Naive B cell (primary cell): ENCODE measurements around the gene TACC2. TPM values are rescaled to one million over a fixed set of nuclear protein-coding genes. Genes with fewer than 3 reads are reported as not detected.

Experiments used
- ATAC-seq, 2 donors: fragments of 150-1000 bp; cut with Tn5 transposase; 2 replicates each; pipeline ENCODE4 v1.10.0; 2021; ENCODE audit warnings: low read depth in 2 of 2, mild to moderate bottlenecking in 2 of 2, moderate library complexity in 2 of 2
- DNase-seq: peaks from one replicate; pipeline ENCODE4 v3.0.0; 2022
- H3K27ac Mint-ChIP-seq, 6 donors: one replicate each; pipeline ENCODE4 v1.8.0; 2020 to 2022; ENCODE audit warnings: mild to moderate bottlenecking in 6 of 6, mixed read lengths in 6 of 6, moderate library complexity in 5 of 6, inconsistent platforms in 2 of 6
- H3K27me3 Mint-ChIP-seq, 3 donors: one replicate each; pipeline ENCODE4 v1.8.0; 2021 to 2022; ENCODE audit warnings: mixed read lengths in 3 of 3, mild to moderate bottlenecking in 1 of 3
- H3K36me3 Mint-ChIP-seq, 2 donors: one replicate each; pipeline ENCODE4 v1.8.0; 2020 to 2022; ENCODE audit warnings: mixed read lengths in 2 of 2, inconsistent platforms in 1 of 2, mild to moderate bottlenecking in 1 of 2
- H3K4me1 Mint-ChIP-seq, 3 donors: one replicate each; pipeline ENCODE4 v1.8.0; 2020 to 2022; ENCODE audit warnings: mixed read lengths in 3 of 3, inconsistent platforms in 1 of 3, mild to moderate bottlenecking in 1 of 3, moderate library complexity in 1 of 3
- H3K4me3 Mint-ChIP-seq, 8 donors: one replicate each; pipeline ENCODE4 v1.8.0; 2020 to 2022; ENCODE audit warnings: mild to moderate bottlenecking in 8 of 8, mixed read lengths in 8 of 8, moderate library complexity in 8 of 8, inconsistent platforms in 2 of 8
- H3K9me3 Mint-ChIP-seq, 7 donors: one replicate each; pipeline ENCODE4 v1.8.0; 2020 to 2022; ENCODE audit warnings: mixed read lengths in 7 of 7, mild to moderate bottlenecking in 5 of 7, inconsistent platforms in 2 of 7, moderate library complexity in 1 of 7
- polyA plus RNA-seq, 6 donors: library from polyadenylated mRNA; unstranded; fragments of 300-500 nt; fragmentation: Illumina TruSeq; gene quantifications; one replicate each; pipeline ENCODE4 v1.2.3, GENCODE V29; 2021; ENCODE audit warnings: low read depth in 6 of 6

TACC2 gene
- polyA plus RNA-seq, 6 donors from 2014 or later = not detected

DNA sequence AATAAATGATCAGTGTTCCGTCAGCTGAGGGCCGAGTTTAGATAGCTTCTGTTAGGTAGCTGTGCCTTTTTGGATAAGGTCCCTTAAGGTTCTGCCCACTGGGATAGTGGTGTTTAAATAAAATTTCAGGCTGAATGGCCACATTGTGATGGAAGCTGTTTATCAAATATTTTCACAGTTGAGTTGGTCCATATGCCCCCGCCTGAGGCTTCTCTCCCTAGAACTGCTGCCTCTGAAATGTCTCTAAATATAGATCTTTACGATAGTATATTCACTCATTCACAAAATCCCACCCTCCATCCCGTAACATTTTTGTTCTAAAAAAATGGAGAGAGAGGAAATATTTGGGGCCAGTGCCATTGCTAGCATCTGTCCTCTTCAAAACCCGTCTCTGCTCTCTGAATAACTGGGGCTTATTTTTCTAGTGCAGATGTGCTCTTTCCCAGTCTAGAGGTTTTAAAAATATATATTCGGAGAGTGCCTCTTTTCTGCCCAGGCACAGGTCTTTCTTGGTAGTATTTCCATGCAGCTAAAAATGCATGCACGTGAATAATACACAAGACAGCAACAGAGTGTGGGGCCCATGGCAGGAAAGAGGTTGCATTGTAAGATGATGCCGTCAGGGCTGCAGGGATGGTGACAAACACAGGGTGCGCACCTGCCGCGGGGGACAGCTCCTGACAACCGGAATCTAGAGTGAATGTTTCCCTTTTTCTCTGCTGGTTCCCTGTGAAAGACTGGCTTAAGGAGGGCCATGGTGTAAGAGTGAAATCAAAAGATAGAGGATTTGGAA lies 176.7 kb downstream of the TACC2 start:
- Mint-ChIP-seq H3K4me3 (no peak overlapping the region), H3K27ac (no peak overlapping the region)
- ATAC-seq = no peak

DNA sequence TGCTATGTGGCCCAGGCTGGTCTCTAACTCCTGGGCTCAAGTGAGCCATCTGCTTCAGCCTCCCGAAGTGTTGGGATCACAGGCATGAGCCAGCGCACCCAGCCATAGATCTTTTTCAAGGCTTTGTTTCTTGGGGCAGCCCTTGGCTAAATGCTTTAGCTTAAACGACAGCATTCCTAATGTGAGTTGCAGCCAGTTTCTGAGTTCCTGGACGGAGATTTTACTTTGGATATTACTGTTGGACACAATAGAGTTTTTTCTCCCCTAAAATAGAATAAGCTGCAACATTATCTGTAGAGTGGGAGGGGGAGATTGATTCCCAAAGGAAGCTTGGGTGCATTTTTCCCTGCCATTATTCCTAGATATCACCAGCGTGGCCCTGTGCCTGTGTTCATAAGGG lies 179.1 kb downstream of the TACC2 start:
- DNase-seq = no peak
- H3K27ac Mint-ChIP-seq = no peak overlapping the region
- peaks cover 5 to 16% (median 7%) of the 10 kb centered on the region in 3 donors for H3K4me1 Mint-ChIP-seq
- H3K36me3 Mint-ChIP-seq = peaks cover 0 to 8% of the 10 kb centered on the region in 2 donors
- peaks cover 52 to 80% (median 62%) of the 10 kb centered on the region in 3 donors for H3K27me3 Mint-ChIP-seq
- H3K4me3 Mint-ChIP-seq = no peak overlapping the region
- H3K9me3 Mint-ChIP-seq = peaks cover 0 to 3% (median 0%) of the 10 kb centered on the region in 7 donors
- no peak for ATAC-seq

More for the DNA sequence above, 176.7 kb downstream of the TACC2 start:
- no peak for DNase-seq
- Mint-ChIP-seq H3K4me1 (peaks cover 5 to 18% (median 11%) of the 10 kb centered on the region in 3 donors), H3K36me3 (peaks cover 0 to 8% of the 10 kb centered on the region in 2 donors), H3K27me3 (peaks cover 63 to 89% (median 69%) of the 10 kb centered on the region in 3 donors), H3K9me3 (peaks cover 0 to 3% (median 0%) of the 10 kb centered on the region in 7 donors)

DNA sequence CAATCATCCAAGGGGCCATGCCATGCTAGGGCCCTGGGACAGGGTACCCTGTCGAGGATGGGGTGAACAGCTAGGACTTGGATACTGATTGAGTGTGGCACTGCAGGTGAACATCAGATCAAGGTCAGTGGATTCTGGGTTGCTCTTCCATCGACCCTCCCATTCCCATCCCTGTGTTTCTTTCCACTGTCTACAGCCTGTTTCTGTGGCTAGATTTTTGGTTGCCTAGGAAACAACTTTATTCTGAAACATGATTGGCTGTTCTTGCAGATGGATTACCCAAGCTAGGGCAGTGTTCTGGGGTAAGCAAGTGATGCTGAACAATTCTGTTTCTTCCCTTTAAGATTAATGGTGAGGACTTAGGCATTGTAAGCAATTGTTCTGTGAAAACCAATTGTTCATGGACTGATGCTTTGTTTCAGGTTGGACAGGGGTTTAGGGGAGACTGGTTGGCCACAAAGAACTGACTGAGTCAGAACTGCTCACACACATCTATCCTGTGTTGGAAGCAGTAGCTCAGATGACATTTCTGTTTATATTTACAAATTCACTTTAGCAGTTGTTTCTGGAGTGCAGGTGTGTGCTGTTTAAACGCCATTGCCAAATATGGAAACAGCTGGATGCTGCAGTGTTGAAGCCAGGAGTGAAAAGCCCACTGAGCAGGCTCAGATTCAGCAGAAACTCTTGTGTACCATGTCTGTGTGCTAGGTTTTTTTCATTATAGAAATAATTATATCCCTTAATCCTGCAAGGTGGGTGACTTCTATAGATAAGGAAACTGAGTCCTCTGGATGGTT lies 179.8 kb downstream of the TACC2 start:
- H3K4me3 Mint-ChIP-seq = no peak overlapping the region
- no peak overlapping the region for H3K27ac Mint-ChIP-seq
- ATAC-seq (no peak), DNase-seq (no peak)
- peaks cover 0 to 8% of the 10 kb centered on the region in 2 donors for H3K36me3 Mint-ChIP-seq
- peaks cover 0 to 3% (median 0%) of the 10 kb centered on the region in 7 donors for H3K9me3 Mint-ChIP-seq
- H3K4me1 Mint-ChIP-seq = peaks cover 5 to 12% (median 7%) of the 10 kb centered on the region in 3 donors
- peaks cover 52 to 76% (median 60%) of the 10 kb centered on the region in 3 donors for H3K27me3 Mint-ChIP-seq

DNA sequence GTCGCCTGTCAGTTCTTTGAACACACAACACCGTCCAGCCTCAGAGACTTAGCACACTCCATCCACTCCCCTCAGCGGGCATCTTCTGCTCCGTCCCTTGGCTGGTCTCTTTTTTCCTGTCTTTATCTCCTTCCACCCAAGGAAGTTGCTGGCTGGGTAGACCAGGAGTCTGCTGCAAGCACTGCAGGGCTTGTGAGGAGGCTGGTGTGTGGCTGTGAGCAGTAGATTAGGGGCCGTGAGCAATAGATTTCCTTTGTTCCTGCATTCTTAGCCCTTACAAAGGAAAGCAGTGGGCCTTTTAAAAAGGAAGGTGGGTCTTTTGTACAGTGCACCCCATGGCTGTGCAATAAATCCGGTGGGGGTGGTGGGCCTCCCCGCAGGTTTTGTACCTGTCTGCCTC lies 181.8 kb downstream of the TACC2 start:
- peak overlapping the region in 1 of 8 donors; percentile 58 for H3K4me3 Mint-ChIP-seq
- H3K4me1 Mint-ChIP-seq = no peaks in the 10 kb centered on the region
- no peak for DNase-seq
- no peak for ATAC-seq
- peaks cover 43 to 66% (median 46%) of the 10 kb centered on the region in 3 donors for H3K27me3 Mint-ChIP-seq
- peaks cover 0 to 5% of the 10 kb centered on the region in 2 donors for H3K36me3 Mint-ChIP-seq
- H3K27ac Mint-ChIP-seq = peak overlapping the region in 1 of 6 donors; percentile 61
- H3K9me3 Mint-ChIP-seq = peaks cover 0 to 3% (median 0%) of the 10 kb centered on the region in 7 donors

DNA sequence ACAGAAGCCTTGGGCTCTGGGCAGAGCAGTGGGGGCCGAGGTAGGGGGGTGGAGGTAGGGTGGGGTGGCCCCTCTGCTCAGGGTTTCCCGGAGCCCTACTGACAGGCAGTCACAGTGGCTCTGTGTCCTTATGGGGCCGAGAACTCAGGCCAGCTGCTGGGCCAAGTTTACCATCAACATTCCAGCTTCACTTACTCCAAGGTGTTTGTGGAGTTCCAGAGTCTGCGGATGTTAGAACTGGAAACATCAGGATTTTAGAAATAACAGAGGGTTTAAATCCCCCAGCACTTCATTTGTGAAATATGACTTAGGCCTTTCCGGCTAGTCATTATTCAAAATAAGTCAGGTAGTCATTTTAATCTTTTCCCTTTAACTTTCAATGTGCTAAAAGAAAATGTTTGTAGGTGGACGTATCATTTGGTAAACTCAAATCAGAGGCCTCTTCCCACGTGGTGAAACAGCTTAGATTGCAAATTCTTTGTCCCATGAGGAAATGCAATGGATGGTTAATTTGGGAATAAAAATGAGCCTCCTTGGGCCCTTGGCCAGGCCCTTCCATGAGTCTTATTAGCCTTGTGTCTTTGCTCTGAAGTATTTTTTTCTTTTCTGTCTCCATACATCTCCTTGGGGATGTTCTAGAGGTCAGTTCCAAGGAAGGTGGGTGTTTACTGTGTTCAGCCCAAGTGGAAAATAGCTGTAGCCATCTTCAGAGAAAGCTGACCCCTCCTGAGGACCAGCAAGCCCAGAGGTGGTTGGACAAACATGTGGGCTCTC lies 182.5 kb downstream of the TACC2 start:
- no peak for ATAC-seq
- H3K36me3 Mint-ChIP-seq = no peaks in the 10 kb centered on the region
- peaks cover 0 to 3% (median 0%) of the 10 kb centered on the region in 7 donors for H3K9me3 Mint-ChIP-seq
- no peak overlapping the region for H3K4me3 Mint-ChIP-seq
- no peak for DNase-seq
- H3K27me3 Mint-ChIP-seq = peaks cover 37 to 60% (median 40%) of the 10 kb centered on the region in 3 donors
- H3K27ac Mint-ChIP-seq = no peak overlapping the region
- H3K4me1 Mint-ChIP-seq = no peaks in the 10 kb centered on the region

DNA sequence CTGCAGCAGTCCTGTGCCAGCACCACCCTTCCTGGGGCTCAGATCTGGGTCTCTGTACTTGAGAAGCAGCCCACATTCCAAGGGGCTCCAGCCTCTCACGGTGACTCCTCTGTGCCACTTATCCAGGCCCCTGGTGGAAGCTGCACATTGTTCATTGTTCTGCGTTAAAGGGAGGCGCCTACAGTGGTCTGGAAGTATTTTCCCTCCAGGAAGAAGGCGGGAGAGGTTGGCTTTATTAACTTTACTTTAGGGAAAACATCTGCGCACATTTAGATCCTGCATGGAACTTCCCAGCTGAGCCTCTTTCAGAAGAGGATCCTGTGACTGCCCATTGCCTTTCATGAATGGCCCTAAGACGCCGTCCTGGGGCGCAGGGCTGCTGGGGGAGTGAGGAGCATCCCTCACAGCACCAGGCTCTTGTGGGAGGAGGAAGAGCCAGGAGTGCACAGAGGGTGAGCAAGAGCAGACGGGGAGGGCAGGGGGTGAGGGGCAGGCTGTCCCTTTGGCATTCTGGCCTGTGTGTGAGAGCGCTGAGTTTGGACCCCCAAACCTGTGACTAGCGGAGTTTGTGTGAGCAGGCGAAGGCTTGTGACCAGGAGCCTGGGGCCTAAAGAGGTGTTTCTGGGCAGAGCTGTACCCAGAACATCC lies 183.5 kb downstream of the TACC2 start:
- no peaks in the 10 kb centered on the region for H3K4me1 Mint-ChIP-seq
- H3K4me3 Mint-ChIP-seq = no peak overlapping the region
- H3K36me3 Mint-ChIP-seq = no peaks in the 10 kb centered on the region
- ATAC-seq (no peak), DNase-seq (no peak)
- peaks cover 0 to 3% (median 0%) of the 10 kb centered on the region in 7 donors for H3K9me3 Mint-ChIP-seq
- no peak overlapping the region for H3K27ac Mint-ChIP-seq
- H3K27me3 Mint-ChIP-seq = peaks cover 27 to 50% (median 32%) of the 10 kb centered on the region in 3 donors

DNA sequence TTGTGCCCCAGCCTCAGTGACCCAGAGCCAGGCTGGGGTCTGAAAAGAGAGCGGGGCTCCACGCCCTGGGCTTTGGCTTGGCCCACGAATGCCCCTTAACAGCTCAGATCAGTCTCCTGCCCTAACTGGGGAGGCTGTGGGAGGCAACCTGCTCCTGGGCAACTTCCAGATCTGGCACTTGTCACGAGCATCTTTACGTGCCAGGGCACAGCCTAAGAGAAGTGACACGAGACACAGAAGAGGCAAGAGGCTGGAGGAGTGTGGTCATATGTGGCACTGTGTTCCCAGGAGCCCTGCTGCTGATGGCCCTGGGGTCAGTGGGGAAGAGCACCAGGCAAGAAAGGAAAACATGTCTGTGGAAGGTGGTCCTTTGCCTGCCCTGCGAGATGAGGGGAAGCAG lies 184.4 kb downstream of the TACC2 start:
- Mint-ChIP-seq H3K36me3 (no peaks in the 10 kb centered on the region), H3K27ac (no peak overlapping the region), H3K27me3 (peaks cover 25 to 44% (median 29%) of the 10 kb centered on the region in 3 donors), H3K9me3 (peaks cover 0 to 3% (median 0%) of the 10 kb centered on the region in 7 donors), H3K4me3 (no peak overlapping the region), H3K4me1 (no peaks in the 10 kb centered on the region)
- DNase-seq = no peak
- no peak for ATAC-seq

DNA sequence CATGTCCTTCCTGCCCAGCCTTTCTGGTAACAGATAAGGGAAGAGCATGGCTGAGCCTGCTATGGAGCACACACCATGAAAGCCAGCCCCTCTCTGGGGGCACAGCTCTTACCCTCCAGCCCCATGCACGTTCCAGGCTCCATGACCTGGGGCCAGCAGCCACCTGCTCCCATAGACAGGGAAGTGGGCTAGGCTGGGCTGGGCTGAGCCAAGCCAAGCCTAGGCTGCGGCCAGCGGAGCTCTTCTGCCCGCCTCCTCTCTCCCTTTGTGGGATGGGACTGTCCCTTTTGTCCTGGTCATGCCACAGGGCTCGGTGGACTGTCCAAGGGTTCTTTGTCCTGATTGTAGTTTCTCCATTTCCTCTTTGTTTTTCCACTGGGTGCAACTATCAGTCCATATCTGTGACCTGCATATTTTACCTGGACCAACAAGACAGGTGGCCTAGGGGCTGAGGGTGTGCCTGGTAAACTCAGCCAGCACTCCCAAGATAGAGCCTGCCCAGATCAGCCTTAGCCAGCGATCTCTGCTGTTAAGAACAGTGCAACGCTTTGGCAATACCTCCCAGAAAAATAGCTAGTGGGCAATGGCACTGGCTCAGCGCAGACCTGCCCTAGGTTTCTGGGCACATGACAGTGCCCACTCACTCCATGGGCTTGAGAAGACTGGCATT lies 184.9 kb downstream of the TACC2 start:
- H3K4me3 Mint-ChIP-seq = no peak overlapping the region
- H3K9me3 Mint-ChIP-seq = peaks cover 0 to 3% (median 0%) of the 10 kb centered on the region in 7 donors
- no peaks in the 10 kb centered on the region for H3K36me3 Mint-ChIP-seq
- ATAC-seq (no peak), DNase-seq (no peak)
- no peaks in the 10 kb centered on the region for H3K4me1 Mint-ChIP-seq
- peaks cover 25 to 39% (median 29%) of the 10 kb centered on the region in 3 donors for H3K27me3 Mint-ChIP-seq
- no peak overlapping the region for H3K27ac Mint-ChIP-seq

DNA sequence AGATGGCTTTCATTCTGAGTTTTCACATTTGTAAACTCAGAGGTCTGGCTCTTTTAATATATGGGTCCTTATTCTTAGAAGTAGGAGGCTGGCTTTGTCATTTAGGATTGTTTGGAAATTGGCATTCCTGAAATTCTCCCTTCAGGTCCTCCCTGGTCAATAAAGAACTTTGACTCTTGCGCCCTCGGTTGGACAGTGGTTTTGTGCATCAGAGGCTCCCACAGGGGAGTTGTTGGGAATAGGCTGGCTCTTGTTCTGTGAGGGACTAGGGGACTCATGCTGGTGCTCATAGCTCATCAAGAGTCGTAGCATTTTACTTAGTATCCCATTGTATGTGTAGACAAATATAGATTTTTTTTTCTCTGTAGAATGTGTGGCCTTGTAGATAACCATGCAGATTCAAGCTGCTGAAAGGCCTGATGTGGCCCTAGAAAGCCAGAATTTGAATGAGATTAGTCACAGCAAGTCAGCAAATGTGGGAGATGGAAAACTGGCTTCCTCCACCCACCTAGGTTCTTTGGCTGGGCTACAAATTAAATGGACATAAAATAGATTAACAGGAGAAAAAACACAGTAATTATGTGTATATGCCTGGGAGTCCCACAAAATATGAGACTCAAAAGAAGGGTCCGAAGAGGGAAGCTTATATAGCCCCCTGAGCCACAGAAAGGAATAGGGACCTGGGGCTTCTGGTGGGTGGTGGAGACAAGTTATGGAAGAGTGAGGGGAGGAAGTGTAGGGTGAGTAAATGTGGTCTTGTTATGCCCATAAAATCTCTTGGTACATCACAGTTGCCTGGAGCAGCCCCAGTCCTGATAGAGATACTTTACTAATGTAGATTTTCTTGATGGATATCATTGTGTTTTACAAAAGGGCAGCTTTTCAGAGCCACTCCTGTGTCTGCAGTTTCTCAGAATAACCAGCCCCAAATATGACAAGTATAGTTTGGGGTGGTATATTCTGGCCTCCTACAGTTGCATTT lies 187.6 kb downstream of the TACC2 start:
- ATAC-seq = no peak
- no peaks in the 10 kb centered on the region for H3K9me3 Mint-ChIP-seq
- no peak overlapping the region for H3K27ac Mint-ChIP-seq
- no peak for DNase-seq
- H3K4me1 Mint-ChIP-seq = no peaks in the 10 kb centered on the region
- H3K4me3 Mint-ChIP-seq = no peak overlapping the region
- no peaks in the 10 kb centered on the region for H3K36me3 Mint-ChIP-seq
- peaks cover 13 to 19% (median 13%) of the 10 kb centered on the region in 3 donors for H3K27me3 Mint-ChIP-seq

DNA sequence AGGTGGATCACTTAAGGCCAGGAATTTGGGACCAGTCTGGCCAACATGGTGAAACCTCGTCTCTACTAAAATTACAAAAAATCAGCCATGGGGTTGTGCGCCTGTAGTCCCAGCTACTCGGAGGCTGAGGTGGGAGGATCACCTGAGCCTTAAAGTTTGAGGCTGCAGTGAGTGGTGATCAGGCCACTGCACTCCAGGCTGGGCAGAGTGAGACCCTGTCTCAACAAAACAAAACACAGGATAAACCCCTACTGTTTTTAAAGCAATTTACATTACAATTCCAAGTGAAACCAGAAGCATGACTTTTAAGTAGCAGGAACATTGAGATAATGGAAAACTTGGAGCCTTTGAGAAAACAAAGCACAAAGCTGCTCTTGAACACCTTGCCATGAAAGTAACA lies 189.7 kb downstream of the TACC2 start:
- H3K4me1 Mint-ChIP-seq = no peaks in the 10 kb centered on the region
- no peak for ATAC-seq

DNA sequence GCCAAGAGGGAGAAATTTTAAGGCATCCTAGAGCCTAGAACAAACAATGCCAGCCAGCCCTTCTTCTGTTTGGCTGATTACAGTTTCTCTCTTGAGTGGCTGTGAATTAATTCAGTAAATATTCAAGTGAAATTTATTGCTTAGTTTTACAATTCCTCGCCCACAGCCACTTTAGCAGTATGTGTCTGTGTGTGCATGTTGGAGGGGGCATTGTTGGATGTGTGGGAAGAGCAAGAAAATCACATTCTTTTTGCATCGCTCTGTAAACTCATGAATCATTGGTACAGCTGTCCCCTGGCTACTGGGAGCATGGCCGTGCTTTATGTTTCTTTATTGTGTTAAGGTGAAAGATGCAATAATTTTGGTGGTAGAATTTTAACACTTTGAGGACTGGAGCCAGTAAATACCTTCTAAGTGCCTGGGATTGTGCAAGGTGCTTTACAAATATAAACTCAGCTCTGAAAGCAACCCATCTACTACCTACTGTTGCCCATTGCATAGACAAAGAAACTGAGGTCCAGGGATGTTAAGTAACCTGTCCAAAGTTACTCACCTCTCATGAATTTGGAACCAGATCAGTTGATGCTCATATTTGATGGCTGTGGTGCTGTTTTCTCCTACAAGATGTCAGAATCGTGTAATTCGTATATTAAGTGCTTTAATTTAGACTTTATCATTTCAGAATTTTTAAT lies 192.2 kb downstream of the TACC2 start:
- DNase-seq (no peak), ATAC-seq (no peak)
- H3K9me3 Mint-ChIP-seq = peaks cover 0 to 2% (median 0%) of the 10 kb centered on the region in 7 donors
- H3K27me3 Mint-ChIP-seq = peaks cover 4 to 11% (median 9%) of the 10 kb centered on the region in 3 donors
- no peak overlapping the region for H3K27ac Mint-ChIP-seq
- no peak overlapping the region for H3K4me3 Mint-ChIP-seq
- H3K36me3 Mint-ChIP-seq = no peaks in the 10 kb centered on the region
- no peaks in the 10 kb centered on the region for H3K4me1 Mint-ChIP-seq

More for the DNA sequence above, 189.7 kb downstream of the TACC2 start:
- Mint-ChIP-seq H3K9me3 (peaks cover 0 to 2% (median 0%) of the 10 kb centered on the region in 7 donors), H3K27ac (no peak overlapping the region), H3K4me3 (no peak overlapping the region), H3K36me3 (no peaks in the 10 kb centered on the region), H3K27me3 (peaks cover 13 to 16% (median 13%) of the 10 kb centered on the region in 3 donors)
- no peak for DNase-seq
